Transverse colon (tissue), 4 donors: ENCODE results near the gene OXA1L. TPM values are rescaled to one million over a fixed set of nuclear protein-coding genes. Genes with fewer than 3 reads are reported as not detected.

Source experiments
- DNase-seq: peaks from one replicate; pipeline ENCODE4 v3.0.0-alpha.2; 2019
- H3K27ac ChIP-seq, 4 donors: fragments of 200-600 bp; sonication (generic); 2 replicates each; pipeline ENCODE4 v1.5.1; 2016 to 2018; ENCODE audit warnings: inconsistent platforms in 4 of 4
- H3K27me3 ChIP-seq: fragments of 200-600 bp; sonication (generic); 2 replicates; pipeline ENCODE4 v1.5.1; 2017; ENCODE audit warnings: inconsistent platforms
- H3K36me3 ChIP-seq, 4 donors: fragments of 200-600 bp; sonication (generic); 2 replicates each; pipeline ENCODE4 v1.5.1; 2017 to 2019; ENCODE audit warnings: inconsistent platforms in 4 of 4
- H3K4me1 ChIP-seq, 4 donors: fragments of 200-600 bp; sonication (generic); 2 replicates each; pipeline ENCODE4 v1.5.1; 2017 to 2020; ENCODE audit warnings: inconsistent platforms in 4 of 4
- H3K4me3 ChIP-seq, 4 donors: fragments of 200-600 bp; sonication (generic); 1 replicate in 1 of 4; 2 replicates in 3 of 4; pipeline versions ENCODE4 v1.5.1 to v1.6.1; 2017 to 2019; ENCODE audit warnings: inconsistent platforms in 4 of 4
- H3K9me3 ChIP-seq, 2 donors: fragments of 200-600 bp; sonication (generic); 2 replicates each; pipeline ENCODE4 v1.5.1; 2017 to 2019; ENCODE audit warnings: inconsistent platforms in 2 of 2
- CTCF ChIP-seq, 5 experiments: fragments of 200-600 bp in 3 of 5; fragments of 450-650 bp in 2 of 5; sonication (generic) in 3 of 5; IDR thresholded peaks; 1 replicate in 2 of 5; 2 replicates in 3 of 5; pipeline ENCODE4 v1.5.1; 2016 to 2017; ENCODE audit warnings: antibody characterized with exemption in 5 of 5, inconsistent platforms in 3 of 5, mild to moderate bottlenecking in 2 of 5, moderate library complexity in 1 of 5
- EP300 ChIP-seq: sonication (generic); formaldehyde crosslinking; IDR thresholded peaks from one replicate; pipeline ENCODE4 v1.6.1; 2017; ENCODE audit warnings: antibody characterized with exemption, low read depth
- POLR2A ChIP-seq: fragments of 450-650 bp; IDR thresholded peaks from one replicate; pipeline ENCODE4 v1.6.1; 2016; ENCODE audit warnings: antibody characterized with exemption, mild to moderate bottlenecking, moderate library complexity
- POLR2AphosphoS5 ChIP-seq, 3 donors: sonication (generic); formaldehyde crosslinking; IDR thresholded peaks; one replicate each; pipeline ENCODE4 v1.6.1; 2016; ENCODE audit warnings: antibody characterized with exemption in 3 of 3
- WGBS, 2 donors: methylation state at CpG; one replicate each; pipeline ENCODE4 v1.1.5; 2018; ENCODE audit warnings: low coverage in 1 of 2; 5-methylcytosine and 5-hydroxymethylcytosine counted together
- in situ Hi-C, 4 donors: fragments of 200-750 bp; cut with MboI; loops; one replicate each; pipeline versions ENCODE4 v1.15.0 to v1.15.1; 2017; ENCODE audit warnings: low sequenced_read_pairs in 3 of 4, low pct_ligation_motif_present in 1 of 4, low pct_unique_long_range_greater_than_20kb in 1 of 4
- intact Hi-C: fragments of 100-400 bp; cut with DNase I; formaldehyde crosslinking; loops from one replicate; pipeline ENCODE4 v1.15.1; 2023; ENCODE audit warnings: low total_unique reads
- small RNA-seq, 4 donors: library from RNA; depleted of rRNA; stranded (forward); fragments of <200 nt; gene quantifications; one replicate each; pipeline ENCODE3, GENCODE V24; 2016
- total RNA-seq, 4 donors: library from RNA; depleted of rRNA; stranded (reverse); fragments of >200 nt; gene quantifications; one replicate each; pipeline ENCODE4 v1.1.0, GENCODE V29; 2016

Gene OXA1L
- total RNA-seq, 4 donors from 2014 or later: 65.9 to 132 (median 106) TPM

DNA sequence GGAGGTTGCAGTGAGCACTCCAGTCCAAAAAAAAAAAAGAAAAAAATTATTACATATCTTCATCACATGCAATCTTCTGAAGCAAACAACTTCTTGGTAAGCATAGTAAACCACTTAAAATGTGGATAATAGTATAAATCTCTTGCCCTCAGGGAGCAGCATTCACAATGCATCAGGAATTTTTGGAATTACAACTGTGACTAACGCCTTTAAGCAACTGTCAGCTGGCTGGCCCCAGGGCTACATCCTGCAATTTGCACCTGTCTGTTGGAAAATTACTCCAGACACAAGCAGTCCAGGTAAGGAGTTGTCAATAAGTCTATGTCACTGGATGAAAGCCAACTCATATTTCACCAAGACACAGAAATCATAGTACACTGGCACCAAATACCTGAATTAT is 54.2 kb downstream of the OXA1L start:
- Histone ChIP-seq H3K36me3 (no peaks in the 10 kb centered on the region), H3K4me3 (no peak overlapping the region), H3K4me1 (peaks cover 4 to 36% (median 23%) of the 10 kb centered on the region in 4 donors), H3K27me3 (no peaks in the 10 kb centered on the region), H3K9me3 (no peaks in the 10 kb centered on the region), H3K27ac (no peak overlapping the region)
- TF ChIP-seq CTCF (IDR thresholded peaks at IDR 0.05) (no peak), POLR2AphosphoS5 (IDR thresholded peaks at IDR 0.05) (no peak), POLR2A (no peak)
- WGBS, 2 donors: 50 to 56% methylated on average over 1 of the region's 1 CpG
- DNase-seq: no peak
- intact Hi-C loops: loop anchor here (10.0 kb wide), 1 partner anchor 266 kb away; no protein-coding TSS in a partner anchor
- in situ Hi-C loops: no loop called here

DNA sequence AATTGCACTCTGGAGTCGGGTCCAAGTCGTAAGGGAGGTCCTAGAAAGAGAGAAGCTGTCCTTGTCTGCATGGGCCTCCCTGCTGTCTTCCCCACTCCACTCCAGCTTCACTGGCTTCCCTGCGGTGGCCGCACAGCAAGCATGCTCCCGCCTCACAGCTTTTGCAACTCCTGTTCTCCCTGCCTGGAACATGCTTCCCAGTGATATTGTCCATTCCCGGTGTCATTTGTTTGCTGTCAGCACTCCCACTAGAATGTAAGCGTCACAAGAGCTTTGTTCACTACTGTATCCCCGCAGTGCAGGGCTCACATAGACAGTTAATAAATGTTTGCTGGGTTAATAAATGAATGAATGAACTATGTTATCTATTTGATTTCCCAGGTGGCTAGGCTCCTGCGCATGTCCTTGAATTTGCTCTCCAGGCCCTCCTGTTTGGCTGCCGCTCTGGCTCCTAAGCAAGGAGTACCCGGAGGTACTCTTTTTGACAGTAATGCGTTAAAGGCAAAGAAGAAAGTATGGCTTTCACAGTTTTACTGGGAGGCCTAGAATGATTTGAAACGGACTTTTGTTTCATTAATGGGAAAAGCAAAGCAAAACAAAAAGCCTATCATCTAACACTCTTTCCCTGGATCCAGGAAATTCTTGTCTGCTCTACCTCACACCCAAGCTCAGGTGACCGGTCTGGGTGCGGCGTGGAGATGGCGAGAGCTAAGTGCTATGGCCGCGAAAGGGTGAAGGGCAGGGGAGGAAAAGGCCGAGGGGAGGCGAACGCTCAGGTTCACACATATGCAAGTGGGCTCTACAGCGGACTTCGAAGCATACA is 54.9 kb downstream of the OXA1L start:
- DNase-seq: no peak
- Histone ChIP-seq H3K4me1 (peaks cover 4 to 32% (median 22%) of the 10 kb centered on the region in 4 donors), H3K27ac (peak overlapping the region in 1 of 4 donors; percentile 68), H3K4me3 (no peak overlapping the region), H3K9me3 (no peaks in the 10 kb centered on the region), H3K36me3 (no peaks in the 10 kb centered on the region), H3K27me3 (no peaks in the 10 kb centered on the region)
- TF ChIP-seq EP300 (no peak), CTCF (IDR thresholded peaks at IDR 0.05) (no peak), POLR2AphosphoS5 (IDR thresholded peaks at IDR 0.05) (no peak), POLR2A (no peak)
- intact Hi-C loops (loop anchor here (1.0 to 10.0 kb wide), 2 partner anchors 32 to 267 kb away; no protein-coding TSS in a partner anchor), in situ Hi-C loops (no loop called here)
- 65 to 85% methylated on average over 15 to 24 of the region's 24 CpGs for WGBS, 2 donors

GRCh38 chr14:22822016-22822570 is 55.6 kb downstream of the OXA1L start:
- peak overlapping the region; percentile 45 to 68 (median 64) for H3K27ac ChIP-seq
- H3K4me3 ChIP-seq: peak overlapping the region; percentile 25 to 48 (median 34)
- in situ Hi-C loops: no loop called here
- no peaks in the 10 kb centered on the region for H3K9me3 ChIP-seq
- no peaks in the 10 kb centered on the region for H3K36me3 ChIP-seq
- 57% methylated on average over 22 of the region's 32 CpGs; no CpG with 5 or more reads in 1 of the 2 donors for WGBS, 2 donors
- H3K4me1 ChIP-seq: peaks cover 4 to 32% (median 22%) of the 10 kb centered on the region in 4 donors
- intact Hi-C loops: loop anchor here (1.0 to 10.0 kb wide), 2 partner anchors 31 to 267 kb away; no protein-coding TSS in a partner anchor
- no peak for DNase-seq
- no peak for TF ChIP-seq POLR2A
- no peak for TF ChIP-seq CTCF (IDR thresholded peaks at IDR 0.05)
- TF ChIP-seq POLR2AphosphoS5 (IDR thresholded peaks at IDR 0.05): no peak
- no peak for TF ChIP-seq EP300
- H3K27me3 ChIP-seq: no peaks in the 10 kb centered on the region

Small RNAs within 50 kb of the gene (small RNA-seq; reads per million reads assigned to genes)
- 0 reads per million in 4 donors for gene RF00588

Other genes with a start within 250 kb of the OXA1L start
- gene DAD1, start 177.5 kb upstream of the OXA1L start, total RNA-seq: 100 to 1,000 TPM in 3 of 4 donors, 10 to 100 TPM in 1; 31.4 to 154 (median 141) TPM
- 10 to 100 TPM; 17.5 to 41.1 (median 23.1) TPM for gene ABHD4, start 168.4 kb upstream of the OXA1L start, total RNA-seq
- gene OR6J1, start 122.3 kb upstream of the OXA1L start, total RNA-seq: not detected
- 10 to 100 TPM in 3 of 4 donors, under 1 TPM in 1; 1.00 to 67.0 (median 33.6) TPM for gene SLC7A7, start 48.7 kb downstream of the OXA1L start, total RNA-seq
- gene MRPL52, start 63.2 kb downstream of the OXA1L start, total RNA-seq: 10 to 100 TPM in 2 of 4 donors, 1 to 10 TPM in 1, not detected in 1; 7.5 to 44.3 (median 23.8) TPM
- gene MMP14, start 69.9 kb downstream of the OXA1L start, total RNA-seq: 10 to 100 TPM; 59.5 to 91.6 (median 73.1) TPM
- 100 to 1,000 TPM in 3 of 4 donors, 10 to 100 TPM in 1; 88.8 to 232 (median 180) TPM for gene LRP10, start 105.1 kb downstream of the OXA1L start, total RNA-seq
- gene REM2, start 116.5 kb downstream of the OXA1L start, total RNA-seq: 1 to 10 TPM in 2 of 4 donors, under 1 TPM in 1, not detected in 1; 0.27 to 5.2 (median 2.1) TPM
- 100 to 1,000 TPM in 3 of 4 donors, 10 to 100 TPM in 1; 96.4 to 186 (median 114) TPM for gene RBM23, start 152.5 kb downstream of the OXA1L start, total RNA-seq
- gene PRMT5, start 162.7 kb downstream of the OXA1L start, total RNA-seq: 10 to 100 TPM; 32.2 to 92.3 (median 43.4) TPM
- 10 to 100 TPM; 66.2 to 98.9 (median 85.1) TPM for gene HAUS4, start 190.4 kb downstream of the OXA1L start, total RNA-seq
- gene AJUBA, start 215.9 kb downstream of the OXA1L start, total RNA-seq: 1 to 10 TPM in 3 of 4 donors, not detected in 1; 1.8 to 5.2 (median 3.7) TPM
- 10 to 100 TPM; 17.1 to 41.2 (median 23.9) TPM for gene C14orf93, start 243.5 kb downstream of the OXA1L start, total RNA-seq